LNCaP clone FGC (cell line): Measurements from ENCODE around the gene P3H3.
A peak's percentile ranks its signal among the peaks of the same experiment; 100 is the strongest.

ENCODE experiments used
- DNase-seq: peaks from one replicate; pipeline ENCODE4 v3.0.0-alpha.2; 2011; ENCODE audit warnings: low read depth
- H3K4me3 ChIP-seq: 2 replicates; pipeline ENCODE4 v1.5.1; 2011; ENCODE audit warnings: mild to moderate bottlenecking, low read depth, low read length, control low read depth
- TF ChIP-seq, protein P1 (sequence below): IDR thresholded peaks from 2 replicates; pipeline ENCODE4 v1.5.1; 2012; ENCODE audit warnings: mild to moderate bottlenecking; ENCODE audit not compliant: control insufficient read depth, insufficient read depth; ENCODE audit errors: extremely low read depth

P3H3 gene

DNA sequence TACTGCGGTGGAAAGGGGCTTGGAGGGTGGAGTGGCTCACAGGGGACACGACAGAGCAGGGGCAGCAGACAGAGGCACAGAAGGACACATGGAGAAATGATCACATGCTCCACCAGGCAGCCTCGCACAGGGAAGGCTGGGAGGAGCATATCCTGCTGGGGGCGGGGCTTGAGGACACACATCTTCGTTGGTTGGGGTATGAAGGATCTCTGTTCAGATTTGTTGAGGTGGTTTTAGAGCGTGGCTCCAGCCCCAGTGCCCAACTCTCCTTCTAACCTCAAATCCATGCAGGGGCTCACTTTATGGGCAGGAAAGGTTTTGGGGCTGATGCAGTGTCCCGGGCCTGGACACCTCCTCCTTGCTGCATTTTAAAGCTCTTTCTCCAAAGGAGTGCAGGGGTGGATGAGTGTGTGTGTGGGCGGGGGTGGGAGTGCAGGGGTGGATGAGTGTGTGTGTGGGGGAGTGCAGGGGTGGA is 733 bp upstream of the P3H3 start:
- no peak overlapping the region for H3K4me3 ChIP-seq
- DNase-seq = no peak
- TF ChIP-seq, protein P1, sequence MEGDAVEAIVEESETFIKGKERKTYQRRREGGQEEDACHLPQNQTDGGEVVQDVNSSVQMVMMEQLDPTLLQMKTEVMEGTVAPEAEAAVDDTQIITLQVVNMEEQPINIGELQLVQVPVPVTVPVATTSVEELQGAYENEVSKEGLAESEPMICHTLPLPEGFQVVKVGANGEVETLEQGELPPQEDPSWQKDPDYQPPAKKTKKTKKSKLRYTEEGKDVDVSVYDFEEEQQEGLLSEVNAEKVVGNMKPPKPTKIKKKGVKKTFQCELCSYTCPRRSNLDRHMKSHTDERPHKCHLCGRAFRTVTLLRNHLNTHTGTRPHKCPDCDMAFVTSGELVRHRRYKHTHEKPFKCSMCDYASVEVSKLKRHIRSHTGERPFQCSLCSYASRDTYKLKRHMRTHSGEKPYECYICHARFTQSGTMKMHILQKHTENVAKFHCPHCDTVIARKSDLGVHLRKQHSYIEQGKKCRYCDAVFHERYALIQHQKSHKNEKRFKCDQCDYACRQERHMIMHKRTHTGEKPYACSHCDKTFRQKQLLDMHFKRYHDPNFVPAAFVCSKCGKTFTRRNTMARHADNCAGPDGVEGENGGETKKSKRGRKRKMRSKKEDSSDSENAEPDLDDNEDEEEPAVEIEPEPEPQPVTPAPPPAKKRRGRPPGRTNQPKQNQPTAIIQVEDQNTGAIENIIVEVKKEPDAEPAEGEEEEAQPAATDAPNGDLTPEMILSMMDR = no peak

DNA sequence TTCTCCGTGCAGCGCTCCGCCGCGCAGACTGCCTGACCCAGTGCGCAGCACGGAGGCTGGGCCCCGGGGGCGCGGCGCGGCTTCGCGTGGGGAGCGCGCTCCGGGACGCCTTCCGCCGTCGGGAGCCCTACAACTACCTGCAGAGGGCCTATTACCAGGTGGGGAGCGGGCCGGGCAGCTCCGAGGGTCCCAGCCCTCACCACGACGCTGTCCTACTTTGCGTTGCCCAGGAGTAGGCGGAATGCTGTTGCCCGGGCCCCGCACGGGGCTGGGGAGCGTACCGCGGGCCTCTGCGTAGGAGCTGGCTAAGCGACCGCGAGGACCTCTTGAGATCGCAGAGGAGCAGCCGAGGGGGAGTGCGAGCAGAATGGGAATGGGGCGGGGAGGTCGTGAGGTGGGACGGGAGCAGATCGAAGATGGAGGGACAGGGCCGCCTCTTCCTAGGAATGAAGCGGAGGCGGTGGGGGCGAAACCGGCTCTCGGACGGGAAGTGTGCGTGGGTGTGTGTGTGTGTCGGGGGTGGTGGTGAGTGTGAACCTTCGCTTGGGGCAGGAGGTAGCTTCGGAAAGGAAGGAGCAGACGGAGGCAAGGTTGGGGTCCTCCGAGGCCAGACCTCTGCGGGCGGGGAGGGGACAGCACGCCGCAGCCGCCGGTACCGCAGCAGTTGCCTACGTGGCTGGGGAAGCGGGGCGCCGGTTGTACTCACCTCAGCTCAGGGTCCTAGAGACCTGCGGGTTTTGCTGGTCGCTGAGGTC is 751 bp downstream of the P3H3 start:
- peak overlapping the region; percentile 23 for H3K4me3 ChIP-seq
- TF ChIP-seq, protein P1 = no peak
- DNase-seq = no peak

DNA sequence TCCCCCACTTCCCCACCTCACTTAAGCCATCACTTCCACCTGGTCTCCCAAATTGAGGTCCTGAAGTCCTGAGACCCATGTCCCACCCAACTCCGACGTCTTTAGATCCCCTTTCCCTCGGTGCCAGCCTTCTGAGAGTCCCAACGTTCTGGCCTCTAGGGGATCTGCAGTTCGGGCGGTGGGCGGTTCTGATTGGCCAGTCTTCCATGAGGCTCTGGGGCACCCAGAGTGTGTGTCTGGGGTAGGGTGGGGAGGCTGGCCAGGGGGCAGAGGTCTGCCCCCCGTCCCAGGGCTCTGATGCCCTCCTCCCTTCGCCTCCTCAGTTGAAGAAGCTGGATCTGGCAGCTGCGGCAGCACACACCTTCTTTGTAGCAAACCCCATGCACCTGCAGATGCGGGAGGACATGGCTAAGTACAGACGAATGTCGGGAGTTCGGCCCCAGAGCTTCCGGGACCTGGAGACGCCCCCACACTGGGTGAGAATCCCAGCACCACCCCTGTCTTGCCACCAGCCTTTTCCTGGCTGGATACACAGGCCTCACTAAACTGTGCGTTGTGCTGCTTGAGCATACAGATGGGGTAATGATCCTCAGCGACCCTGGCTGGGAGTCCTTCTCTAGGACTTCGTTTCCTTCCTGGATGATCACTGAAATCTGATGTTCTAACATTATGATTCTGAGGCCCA is 1.5 kb downstream of the P3H3 start:
- DNase-seq = no peak
- H3K4me3 ChIP-seq = no peak overlapping the region
- TF ChIP-seq, protein P1 = no peak

DNA sequence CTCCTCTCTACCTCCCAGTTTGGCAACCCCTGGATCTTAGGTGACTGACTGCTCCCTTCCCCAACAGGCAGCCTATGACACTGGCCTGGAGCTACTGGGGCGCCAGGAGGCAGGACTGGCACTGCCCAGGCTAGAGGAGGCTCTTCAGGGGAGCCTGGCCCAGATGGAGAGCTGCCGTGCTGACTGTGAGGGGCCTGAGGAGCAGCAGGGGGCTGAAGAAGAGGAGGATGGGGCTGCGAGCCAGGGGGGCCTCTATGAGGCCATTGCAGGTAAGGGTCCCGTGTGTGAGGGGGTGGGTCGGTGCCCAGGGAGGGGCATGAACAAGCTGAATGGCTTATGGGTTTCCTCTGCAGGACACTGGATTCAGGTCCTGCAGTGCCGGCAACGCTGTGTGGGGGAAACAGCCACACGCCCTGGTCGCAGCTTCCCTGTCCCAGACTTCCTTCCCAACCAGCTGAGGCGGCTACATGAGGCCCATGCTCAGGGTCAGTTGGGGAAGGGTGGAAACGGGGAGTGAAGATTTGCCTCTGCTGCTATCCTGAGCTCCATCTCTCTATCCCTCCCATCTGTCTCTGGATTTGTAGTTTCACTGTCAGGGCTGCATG is 2.2 kb downstream of the P3H3 start:
- TF ChIP-seq, protein P1 = no peak
- no peak for DNase-seq
- no peak overlapping the region for H3K4me3 ChIP-seq

GRCh38 chr12:6830999-6831398 is 2.8 kb downstream of the P3H3 start:
- TF ChIP-seq, protein P1 = no peak
- no peak for DNase-seq
- H3K4me3 ChIP-seq = no peak overlapping the region

DNA sequence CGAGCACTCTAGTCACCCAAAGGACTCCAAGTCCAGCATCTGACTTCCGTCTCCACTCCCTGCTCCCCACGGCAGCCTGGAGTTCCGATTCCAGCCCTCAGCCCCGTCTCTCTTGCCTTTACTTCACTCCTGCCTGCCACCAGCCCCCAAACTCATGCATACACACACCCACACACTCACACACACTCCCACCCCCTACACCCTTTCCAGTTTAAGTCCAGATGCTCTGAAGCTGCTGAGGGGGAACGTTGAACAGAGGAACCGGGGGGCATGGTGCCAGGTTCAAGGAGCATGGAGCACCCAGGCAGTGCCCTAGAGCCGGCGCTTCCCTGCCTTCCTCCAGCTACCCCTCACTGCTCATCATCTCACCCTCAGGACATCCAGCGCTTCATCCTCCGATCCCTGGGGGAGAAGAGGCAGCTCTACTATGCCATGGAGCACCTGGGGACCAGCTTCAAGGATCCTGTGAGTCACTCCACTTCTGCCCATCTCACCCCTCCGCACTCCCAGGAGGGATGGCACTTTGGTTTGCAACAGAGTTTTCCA is 3.3 kb downstream of the P3H3 start:
- TF ChIP-seq, protein P1 = no peak
- H3K4me3 ChIP-seq = no peak overlapping the region
- DNase-seq = no peak
